AG20443 (cell line): ENCODE data around the gene ZSCAN5B.
"Not testable (repeated sequence)": the region's sequence is repeated elsewhere in the genome, so short reads cannot be mapped to it uniquely, and the experiment has no call there.

ENCODE experiments used
- DNase-seq: peaks from one replicate; pipeline ENCODE4 v3.0.0; 2012; ENCODE audit warnings: low spot score, mixed read lengths

ZSCAN5B gene

GRCh38 chr19:56197646-56198045 lies at the start of gene ZSCAN5B:
Gene ZSCAN5B, minus strand, starts transcription at chr19:56197783. Its CDS starts 4,731 bp downstream, at chr19:56193052.
- not testable (repeated sequence) for DNase-seq

- DNase-seq: not testable (repeated sequence)
Observed at GRCh38 chr19:56245764-56246163, 48.2 kb upstream of the ZSCAN5B start.

- DNase-seq: peak; percentile 54
Observed at GRCh38 chr19:56245121-56245740, 47.6 kb upstream of the ZSCAN5B start.

GRCh38 chr19:56223481-56223880 lies 25.9 kb upstream of the ZSCAN5B start:
- no peak for DNase-seq

GRCh38 chr19:56222901-56223300 lies 25.3 kb upstream of the ZSCAN5B start:
- DNase-seq: no peak

- DNase-seq: no peak
Observed at GRCh38 chr19:56221851-56222250, 24.3 kb upstream of the ZSCAN5B start.

- peak; percentile 32 for DNase-seq
Observed at GRCh38 chr19:56221442-56221841, 23.9 kb upstream of the ZSCAN5B start.

GRCh38 chr19:56218961-56219360 lies 21.4 kb upstream of the ZSCAN5B start:
- DNase-seq: no peak

GRCh38 chr19:56217039-56217949 lies 19.7 kb upstream of the ZSCAN5B start:
- peak; percentile 57 for DNase-seq

GRCh38 chr19:56211718-56212117 lies 14.1 kb upstream of the ZSCAN5B start:
- no peak for DNase-seq

GRCh38 chr19:56210036-56210435 lies 12.5 kb upstream of the ZSCAN5B start:
- not testable (repeated sequence) for DNase-seq

- no peak for DNase-seq
Observed at GRCh38 chr19:56209091-56209490, 11.5 kb upstream of the ZSCAN5B start.

GRCh38 chr19:56207581-56207980 lies 10.0 kb upstream of the ZSCAN5B start:
- DNase-seq: not testable (repeated sequence)

- no peak for DNase-seq
Observed at GRCh38 chr19:56201973-56202372, 4.4 kb upstream of the ZSCAN5B start, which contains the start of gene ZSCAN5C. Gene ZSCAN5C, plus strand, starts transcription at chr19:56202273. Its CDS starts 3,641 bp downstream, at chr19:56205914.

- no peak for DNase-seq
Observed at GRCh38 chr19:56199687-56200086, 2.1 kb upstream of the ZSCAN5B start.

- DNase-seq: no peak
Observed at GRCh38 chr19:56193981-56194640, 3.5 kb downstream of the ZSCAN5B start.

- no peak for DNase-seq
Observed at GRCh38 chr19:56191711-56192110, 5.9 kb downstream of the ZSCAN5B start.

GRCh38 chr19:56191115-56191514 lies 6.5 kb downstream of the ZSCAN5B start:
- DNase-seq: no peak

- DNase-seq: no peak
Observed at GRCh38 chr19:56189785-56190184, 7.8 kb downstream of the ZSCAN5B start.

GRCh38 chr19:56177564-56178243 lies 19.9 kb downstream of the ZSCAN5B start:
- DNase-seq: no peak

GRCh38 chr19:56176881-56177280 lies 20.7 kb downstream of the ZSCAN5B start:
- no peak for DNase-seq

- not testable (repeated sequence) for DNase-seq
Observed at GRCh38 chr19:56176310-56176709, 21.3 kb downstream of the ZSCAN5B start.
